HL-60 (cell line): ENCODE results near the gene KCNJ1.

Experiments
- DNase-seq, 2 experiments: peaks; one replicate each; pipeline ENCODE4 v3.0.0-alpha.2; 2010 to 2020; ENCODE audit warnings: low read depth in 1 of 2, low spot score in 1 of 2
- H3K27ac ChIP-seq: fragments of 250-450 bp; sonication (Bioruptor Pico); replicated peaks from 2 replicates; pipeline ENCODE4 v1.5.1; 2020; ENCODE audit warnings: mild to moderate bottlenecking, moderate library complexity
- H3K27me3 ChIP-seq: fragments of 250-450 bp; sonication (Bioruptor Pico); 2 replicates; pipeline ENCODE4 v1.5.1; 2021; ENCODE audit warnings: mild to moderate bottlenecking, moderate library complexity; ENCODE audit not compliant: insufficient read depth, poor library complexity, severe bottlenecking
- H3K4me3 ChIP-seq: replicated peaks from 2 replicates; pipeline ENCODE4 v1.5.1; 2011; ENCODE audit warnings: mild to moderate bottlenecking, control low read depth, low read length; ENCODE audit not compliant: insufficient read depth
- GABPA ChIP-seq: IDR thresholded peaks from 2 replicates; pipeline ENCODE4 v1.6.1; 2012; ENCODE audit warnings: low read depth
- POLR2AphosphoS5 ChIP-seq: IDR thresholded peaks from 2 replicates; pipeline ENCODE4 v1.6.1; 2012; ENCODE audit warnings: low read depth
- SPI1 ChIP-seq: IDR thresholded peaks from 2 replicates; pipeline ENCODE4 v1.6.1; 2012; ENCODE audit warnings: low read depth, mild to moderate bottlenecking, borderline replicate concordance
- TF ChIP-seq, protein P1 (sequence below): IDR thresholded peaks from 2 replicates; pipeline ENCODE4 v1.6.1; 2012; ENCODE audit warnings: low read depth; ENCODE audit not compliant: insufficient replicate concordance
- TF ChIP-seq, protein P2 (sequence below): IDR thresholded peaks from one replicate; pipeline ENCODE4 v1.5.1; 2011; ENCODE audit warnings: low read length, control low read depth, inconsistent platforms; ENCODE audit not compliant: insufficient read depth

Gene KCNJ1

GRCh38 chr11:128894685-128895084 is 27.6 kb upstream of the KCNJ1 start:
- H3K4me3 ChIP-seq = no peak overlapping the region
- peaks cover 41% of the 10 kb centered on the region for H3K27me3 ChIP-seq
- DNase-seq = no peak
- TF ChIP-seq GABPA = no peak
- TF ChIP-seq, protein P1, sequence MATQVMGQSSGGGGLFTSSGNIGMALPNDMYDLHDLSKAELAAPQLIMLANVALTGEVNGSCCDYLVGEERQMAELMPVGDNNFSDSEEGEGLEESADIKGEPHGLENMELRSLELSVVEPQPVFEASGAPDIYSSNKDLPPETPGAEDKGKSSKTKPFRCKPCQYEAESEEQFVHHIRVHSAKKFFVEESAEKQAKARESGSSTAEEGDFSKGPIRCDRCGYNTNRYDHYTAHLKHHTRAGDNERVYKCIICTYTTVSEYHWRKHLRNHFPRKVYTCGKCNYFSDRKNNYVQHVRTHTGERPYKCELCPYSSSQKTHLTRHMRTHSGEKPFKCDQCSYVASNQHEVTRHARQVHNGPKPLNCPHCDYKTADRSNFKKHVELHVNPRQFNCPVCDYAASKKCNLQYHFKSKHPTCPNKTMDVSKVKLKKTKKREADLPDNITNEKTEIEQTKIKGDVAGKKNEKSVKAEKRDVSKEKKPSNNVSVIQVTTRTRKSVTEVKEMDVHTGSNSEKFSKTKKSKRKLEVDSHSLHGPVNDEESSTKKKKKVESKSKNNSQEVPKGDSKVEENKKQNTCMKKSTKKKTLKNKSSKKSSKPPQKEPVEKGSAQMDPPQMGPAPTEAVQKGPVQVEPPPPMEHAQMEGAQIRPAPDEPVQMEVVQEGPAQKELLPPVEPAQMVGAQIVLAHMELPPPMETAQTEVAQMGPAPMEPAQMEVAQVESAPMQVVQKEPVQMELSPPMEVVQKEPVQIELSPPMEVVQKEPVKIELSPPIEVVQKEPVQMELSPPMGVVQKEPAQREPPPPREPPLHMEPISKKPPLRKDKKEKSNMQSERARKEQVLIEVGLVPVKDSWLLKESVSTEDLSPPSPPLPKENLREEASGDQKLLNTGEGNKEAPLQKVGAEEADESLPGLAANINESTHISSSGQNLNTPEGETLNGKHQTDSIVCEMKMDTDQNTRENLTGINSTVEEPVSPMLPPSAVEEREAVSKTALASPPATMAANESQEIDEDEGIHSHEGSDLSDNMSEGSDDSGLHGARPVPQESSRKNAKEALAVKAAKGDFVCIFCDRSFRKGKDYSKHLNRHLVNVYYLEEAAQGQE = no peak
- TF ChIP-seq POLR2AphosphoS5 = no peak
- TF ChIP-seq, protein P2, sequence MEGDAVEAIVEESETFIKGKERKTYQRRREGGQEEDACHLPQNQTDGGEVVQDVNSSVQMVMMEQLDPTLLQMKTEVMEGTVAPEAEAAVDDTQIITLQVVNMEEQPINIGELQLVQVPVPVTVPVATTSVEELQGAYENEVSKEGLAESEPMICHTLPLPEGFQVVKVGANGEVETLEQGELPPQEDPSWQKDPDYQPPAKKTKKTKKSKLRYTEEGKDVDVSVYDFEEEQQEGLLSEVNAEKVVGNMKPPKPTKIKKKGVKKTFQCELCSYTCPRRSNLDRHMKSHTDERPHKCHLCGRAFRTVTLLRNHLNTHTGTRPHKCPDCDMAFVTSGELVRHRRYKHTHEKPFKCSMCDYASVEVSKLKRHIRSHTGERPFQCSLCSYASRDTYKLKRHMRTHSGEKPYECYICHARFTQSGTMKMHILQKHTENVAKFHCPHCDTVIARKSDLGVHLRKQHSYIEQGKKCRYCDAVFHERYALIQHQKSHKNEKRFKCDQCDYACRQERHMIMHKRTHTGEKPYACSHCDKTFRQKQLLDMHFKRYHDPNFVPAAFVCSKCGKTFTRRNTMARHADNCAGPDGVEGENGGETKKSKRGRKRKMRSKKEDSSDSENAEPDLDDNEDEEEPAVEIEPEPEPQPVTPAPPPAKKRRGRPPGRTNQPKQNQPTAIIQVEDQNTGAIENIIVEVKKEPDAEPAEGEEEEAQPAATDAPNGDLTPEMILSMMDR = no peak
- TF ChIP-seq SPI1 = no peak
- H3K27ac ChIP-seq = no peak overlapping the region

DNA sequence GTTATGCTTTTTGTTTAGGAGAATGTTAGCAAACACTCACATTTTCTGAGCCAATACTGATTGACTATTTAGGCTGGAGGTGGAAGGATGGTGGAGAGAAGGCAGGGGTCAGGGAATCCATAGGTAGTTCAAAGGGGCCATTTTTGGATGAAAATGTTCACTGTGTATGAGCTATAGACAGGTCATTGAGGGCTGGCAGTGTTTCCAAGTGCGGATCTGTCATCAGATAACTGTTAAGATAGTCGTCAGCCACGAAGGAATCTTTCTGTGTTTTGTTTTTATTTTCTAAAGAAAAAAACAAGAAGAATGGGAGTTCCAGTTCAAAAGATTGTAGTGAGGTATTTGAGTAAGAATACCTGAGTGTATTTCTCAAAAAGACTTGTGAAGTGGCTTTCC is 27.2 kb upstream of the KCNJ1 start:
- DNase-seq = no peak
- Histone ChIP-seq H3K27me3 (peaks cover 44% of the 10 kb centered on the region), H3K27ac (no peak overlapping the region), H3K4me3 (no peak overlapping the region)
- TF ChIP-seq, protein P2 = no peak
- no peak for TF ChIP-seq SPI1
- TF ChIP-seq, protein P1 = no peak
- TF ChIP-seq GABPA = no peak
- no peak for TF ChIP-seq POLR2AphosphoS5

DNA sequence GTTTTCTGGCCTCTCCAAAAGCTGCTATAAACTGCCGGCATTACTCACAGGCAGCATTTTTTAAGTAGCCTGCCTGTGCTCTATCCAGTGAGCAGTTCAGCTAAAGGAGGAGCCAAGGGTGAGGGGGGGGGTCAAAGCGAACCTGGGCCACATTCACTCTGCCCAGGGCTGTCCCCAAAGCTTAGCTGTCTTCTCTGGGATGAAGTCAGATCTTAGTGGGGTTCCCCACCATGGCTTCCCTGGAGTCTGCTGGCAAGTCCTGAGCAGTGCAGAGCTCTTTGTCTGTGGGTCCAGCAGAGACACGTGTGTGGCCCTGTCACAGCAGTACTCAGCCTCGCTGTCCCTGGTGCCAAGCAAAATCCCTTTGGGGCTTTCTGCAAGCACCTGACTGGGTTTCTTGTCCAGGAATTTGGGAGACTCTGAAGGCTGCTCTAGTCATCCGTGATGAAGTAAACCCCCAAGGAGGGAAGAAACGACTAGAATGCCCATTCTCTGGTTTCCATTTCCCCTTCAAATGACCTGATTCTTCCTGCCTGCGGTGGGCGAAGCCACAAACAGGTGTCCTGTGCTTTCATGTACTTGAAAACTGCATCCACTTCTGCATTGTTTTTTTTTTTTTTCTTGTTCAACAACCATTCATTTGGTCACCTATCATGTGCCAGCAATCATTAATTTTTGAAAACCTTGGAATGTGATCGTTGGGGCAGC is 26.6 kb upstream of the KCNJ1 start:
- no peak for DNase-seq
- no peak overlapping the region for H3K4me3 ChIP-seq
- no peak overlapping the region for H3K27ac ChIP-seq
- no peak for TF ChIP-seq GABPA
- TF ChIP-seq, protein P1 = no peak
- TF ChIP-seq, protein P2 = no peak
- TF ChIP-seq POLR2AphosphoS5 = no peak
- TF ChIP-seq SPI1 = no peak
- H3K27me3 ChIP-seq = peaks cover 46% of the 10 kb centered on the region
